HEK293 (cell line): ENCODE results near the gene NCBP1.

Experiments used
- GLIS1 ChIP-seq: fragments of 450-650 bp; formaldehyde crosslinking; IDR thresholded peaks from 2 replicates; pipeline ENCODE4 v1.5.1; 2016; ENCODE audit warnings: missing biosample characterization, missing genetic modification characterization
- IKZF3 ChIP-seq: fragments of 450-650 bp; IDR thresholded peaks from 2 replicates; pipeline ENCODE4 v1.5.0; 2018; ENCODE audit warnings: missing biosample characterization, mild to moderate bottlenecking, missing genetic modification characterization, moderate library complexity
- INSM2 ChIP-seq: fragments of 450-650 bp; formaldehyde crosslinking; IDR thresholded peaks from 2 replicates; pipeline ENCODE4 v1.5.1; 2016; ENCODE audit warnings: missing biosample characterization, missing genetic modification characterization
- KLF17 ChIP-seq: fragments of 450-650 bp; formaldehyde crosslinking; IDR thresholded peaks from 2 replicates; pipeline ENCODE4 v1.5.1; 2016; ENCODE audit warnings: missing biosample characterization, missing genetic modification characterization
- MZF1 ChIP-seq: fragments of 450-650 bp; formaldehyde crosslinking; IDR thresholded peaks from 2 replicates; pipeline ENCODE4 v1.5.1; 2017; ENCODE audit warnings: missing biosample characterization, missing genetic modification characterization, borderline replicate concordance
- PBX3 ChIP-seq: sonication (generic); formaldehyde crosslinking; IDR thresholded peaks from 2 replicates; pipeline ENCODE4 v1.8.1; 2022; ENCODE audit warnings: mild to moderate bottlenecking, moderate library complexity, missing genetic modification reagents
- PRDM10 ChIP-seq: fragments of 450-650 bp; formaldehyde crosslinking; IDR thresholded peaks from 2 replicates; pipeline ENCODE4 v1.5.1; 2016; ENCODE audit warnings: missing biosample characterization, missing genetic modification characterization
- TRIM28 ChIP-seq: IDR thresholded peaks from 2 replicates; pipeline ENCODE4 v1.6.1; 2011; ENCODE audit warnings: low read length, control low read depth, borderline replicate concordance
- ZFHX2 ChIP-seq: fragments of 450-650 bp; formaldehyde crosslinking; conservative IDR thresholded peaks from 2 replicates; pipeline ENCODE4 v1.5.1; 2016; ENCODE audit warnings: missing biosample characterization, missing genetic modification characterization
- ZNF174 ChIP-seq: fragments of 450-650 bp; formaldehyde crosslinking; IDR thresholded peaks from 2 replicates; pipeline ENCODE4 v1.5.0; 2017; ENCODE audit warnings: missing biosample characterization, mild to moderate bottlenecking, missing genetic modification characterization
- ZNF211 ChIP-seq: fragments of 450-650 bp; formaldehyde crosslinking; IDR thresholded peaks from 2 replicates; pipeline ENCODE4 v1.5.1; 2016; ENCODE audit warnings: low read depth, missing biosample characterization, missing genetic modification characterization
- ZNF23 ChIP-seq: fragments of 450-650 bp; formaldehyde crosslinking; IDR thresholded peaks from 2 replicates; pipeline ENCODE4 v1.5.1; 2016; ENCODE audit warnings: missing biosample characterization, missing genetic modification characterization, borderline replicate concordance
- ZNF239 ChIP-seq: fragments of 450-650 bp; formaldehyde crosslinking; IDR thresholded peaks from 2 replicates; pipeline ENCODE4 v1.5.1; 2016; ENCODE audit warnings: missing biosample characterization, missing genetic modification characterization
- ZNF24 ChIP-seq: fragments of 450-650 bp; formaldehyde crosslinking; IDR thresholded peaks from 2 replicates; pipeline ENCODE4 v1.5.1; 2016; ENCODE audit warnings: missing biosample characterization, missing genetic modification characterization
- ZNF366 ChIP-seq: fragments of 450-650 bp; formaldehyde crosslinking; conservative IDR thresholded peaks from 2 replicates; pipeline ENCODE4 v1.5.1; 2016; ENCODE audit warnings: missing biosample characterization, missing genetic modification characterization
- ZNF391 ChIP-seq: fragments of 450-650 bp; formaldehyde crosslinking; IDR thresholded peaks from 2 replicates; pipeline ENCODE4 v1.5.1; 2016; ENCODE audit warnings: low read depth, missing biosample characterization, missing genetic modification characterization, borderline replicate concordance
- ZNF513 ChIP-seq: fragments of 450-650 bp; IDR thresholded peaks from 2 replicates; pipeline ENCODE4 v1.5.1; 2018; ENCODE audit warnings: missing biosample characterization, missing genetic modification characterization
- ZSCAN30 ChIP-seq: fragments of 450-650 bp; IDR thresholded peaks from 2 replicates; pipeline ENCODE4 v1.5.1; 2018; ENCODE audit warnings: missing biosample characterization, mild to moderate bottlenecking, missing genetic modification characterization, moderate library complexity

Gene NCBP1

GRCh38 chr9:97598461-97599288, 34.9 kb upstream of the NCBP1 start (continued):
- TF ChIP-seq ZNF513 (peak; percentile 48; the same call in 1 of the 2 replicates), ZFHX2 (tag by site-specific recombination) (no peak), ZNF211 (no peak), GLIS1 (tag by site-specific recombination) (no peak), ZNF24 (tag by site-specific recombination) (no peak), ZNF391 (no peak), ZNF366 (tag by site-specific recombination) (no peak), IKZF3 (no peak), ZNF174 (no peak), KLF17 (tag by site-specific recombination) (peak; percentile 95), ZSCAN30 (tag by site-specific recombination) (no peak), PBX3 (CRISPR knock-in tag) (no peak), ZNF239 (tag by site-specific recombination) (no peak), MZF1 (no peak), ZNF23 (tag by site-specific recombination) (no peak), INSM2 (tag by site-specific recombination) (no peak), TRIM28 (peak; percentile 31; the same call in 1 of the 2 replicates), PRDM10 (no peak)
